Astrocyte of the spinal cord (primary cell): ENCODE data around the gene C3orf80.
"Not testable (repeated sequence)": the region's sequence is repeated elsewhere in the genome, so short reads cannot be mapped to it uniquely, and the experiment has no call there.

ENCODE experiments used
- DNase-seq: peaks from one replicate; pipeline ENCODE4 v3.0.0; 2011; ENCODE audit warnings: low read depth, low spot score
- H3K4me3 ChIP-seq: 2 replicates; pipeline ENCODE4 v1.5.1; 2011; ENCODE audit warnings: low read depth, mild to moderate bottlenecking, low read length, moderate library complexity
- CTCF ChIP-seq: IDR thresholded peaks from 2 replicates; pipeline ENCODE4 v1.5.1; 2012; ENCODE audit warnings: low read depth, mild to moderate bottlenecking, low read length, inconsistent platforms
- in situ Hi-C: cut with HindIII; loops from 2 replicates; pipeline ENCODE4 v1.10.0; 2017; ENCODE audit warnings: low sequenced_read_pairs

The C3orf80 gene

GRCh38 chr3:160226026-160226907, 1.0 kb downstream of the C3orf80 start:
- no peak for DNase-seq
- in situ Hi-C loops, result no loop called here
- peak overlapping the region; percentile 24 for H3K4me3 ChIP-seq
- TF ChIP-seq CTCF, result no peak

GRCh38 chr3:160227419-160227818, 2.2 kb downstream of the C3orf80 start:
- DNase-seq, result no peak
- H3K4me3 ChIP-seq, result no peak overlapping the region
- no peak for TF ChIP-seq CTCF
- in situ Hi-C loops, result no loop called here

- H3K4me3 ChIP-seq, result no peak overlapping the region
- DNase-seq, result no peak
- TF ChIP-seq CTCF, result no peak
- in situ Hi-C loops, result no loop called here
These were observed 6.8 kb downstream of the C3orf80 start for GRCh38 chr3:160232014-160232413.

- DNase-seq, in situ Hi-C loops: not testable (repeated sequence)
These were observed 15.5 kb downstream of the C3orf80 start for GRCh38 chr3:160240719-160241118.

GRCh38 chr3:160245261-160245800, 20.1 kb downstream of the C3orf80 start:
- TF ChIP-seq CTCF, result no peak
- H3K4me3 ChIP-seq, result no peak overlapping the region
- in situ Hi-C loops, result no loop called here
- DNase-seq, result no peak

More at GRCh38 chr3:160240719-160241118, 15.5 kb downstream of the C3orf80 start:
- H3K4me3 ChIP-seq, result not testable (repeated sequence)

GRCh38 chr3:160247766-160248165, 22.5 kb downstream of the C3orf80 start:
- TF ChIP-seq CTCF, result no peak
- H3K4me3 ChIP-seq, result no peak overlapping the region
- in situ Hi-C loops, result no loop called here
- DNase-seq, result no peak

GRCh38 chr3:160253298-160253697, 28.1 kb downstream of the C3orf80 start:
- in situ Hi-C loops, result no loop called here
- no peak for TF ChIP-seq CTCF
- no peak overlapping the region for H3K4me3 ChIP-seq
- DNase-seq, result no peak
